HepG2 (cell line): ENCODE results near the gene RPS6KB1. TPM values are rescaled to one million over a fixed set of nuclear protein-coding genes. Genes with fewer than 3 reads are reported as not detected.

Experiments used
- ARID5B ChIP-seq: IDR thresholded peaks from 2 replicates; pipeline ENCODE4 v1.4.0; 2020; ENCODE audit warnings: mild to moderate bottlenecking, missing genetic modification reagents
- ATF1 ChIP-seq: IDR thresholded peaks from 2 replicates; pipeline ENCODE4 v1.6.1; 2016; ENCODE audit warnings: mild to moderate bottlenecking, control low read depth
- EEA1 ChIP-seq: sonication (generic); formaldehyde crosslinking; IDR thresholded peaks from 2 replicates; pipeline ENCODE4 v1.5.1; 2020; ENCODE audit warnings: mild to moderate bottlenecking, missing genetic modification reagents, borderline replicate concordance
- FLYWCH1 ChIP-seq: sonication (generic); formaldehyde crosslinking; IDR thresholded peaks from 2 replicates; pipeline ENCODE4 v1.8.1; 2023; ENCODE audit warnings: mild to moderate bottlenecking, missing genetic modification reagents
- FOXK1 ChIP-seq: sonication (generic); formaldehyde crosslinking; IDR thresholded peaks from 2 replicates; pipeline ENCODE4 v1.4.0; 2020; ENCODE audit warnings: low read depth, missing genetic modification reagents, borderline replicate concordance
- FOXP4 ChIP-seq: sonication (generic); formaldehyde crosslinking; IDR thresholded peaks from 2 replicates; pipeline ENCODE4 v1.4.0; 2020; ENCODE audit warnings: missing genetic modification reagents
- IRX3 ChIP-seq: sonication (generic); formaldehyde crosslinking; IDR thresholded peaks from 2 replicates; pipeline ENCODE4 v1.8.1; 2023; ENCODE audit warnings: mild to moderate bottlenecking, low read depth, missing genetic modification reagents, borderline replicate concordance
- MEIS1 ChIP-seq: sonication (generic); formaldehyde crosslinking; IDR thresholded peaks from 2 replicates; pipeline ENCODE4 v1.9.0; 2021; ENCODE audit warnings: mild to moderate bottlenecking, missing genetic modification reagents, moderate library complexity, borderline replicate concordance
- MTERF4 ChIP-seq: sonication (generic); formaldehyde crosslinking; IDR thresholded peaks from 2 replicates; pipeline ENCODE4 v1.8.0; 2023; ENCODE audit warnings: mild to moderate bottlenecking, missing genetic modification reagents
- PHF8 ChIP-seq: sonication (generic); formaldehyde crosslinking; IDR thresholded peaks from 2 replicates; pipeline ENCODE4 v1.5.0; 2020; ENCODE audit warnings: missing genetic modification reagents
- POGZ ChIP-seq: sonication (generic); formaldehyde crosslinking; IDR thresholded peaks from 2 replicates; pipeline ENCODE4 v1.4.0; 2020; ENCODE audit warnings: mild to moderate bottlenecking, missing genetic modification reagents
- SNAPC2 ChIP-seq: sonication (generic); formaldehyde crosslinking; IDR thresholded peaks from 2 replicates; pipeline ENCODE4 v1.8.1; 2022; ENCODE audit warnings: mild to moderate bottlenecking, missing genetic modification reagents
- SRSF9 ChIP-seq: fragments of 200-400 bp; formaldehyde crosslinking; IDR thresholded peaks from 2 replicates; pipeline ENCODE4 v1.6.1; 2018; ENCODE audit warnings: borderline replicate concordance, mild to moderate bottlenecking, low read depth, low read length; ENCODE audit not compliant: insufficient read depth, poor library complexity, severe bottlenecking
- TBX3 ChIP-seq: fragments of 450-650 bp; IDR thresholded peaks from 2 replicates; pipeline ENCODE4 v1.6.1; 2017; ENCODE audit warnings: antibody characterized with exemption, mild to moderate bottlenecking, inconsistent platforms, borderline replicate concordance
- ZBTB1 ChIP-seq: sonication (generic); formaldehyde crosslinking; IDR thresholded peaks from 2 replicates; pipeline ENCODE4 v1.4.0; 2020; ENCODE audit warnings: missing genetic modification reagents, borderline replicate concordance
- ZBTB21 ChIP-seq: sonication (generic); formaldehyde crosslinking; IDR thresholded peaks from 2 replicates; pipeline ENCODE4 v1.4.0; 2020; ENCODE audit warnings: missing genetic modification reagents
- ZFP36L1 ChIP-seq: sonication (generic); formaldehyde crosslinking; IDR thresholded peaks from 2 replicates; pipeline ENCODE4 v1.8.0; 2022; ENCODE audit warnings: mild to moderate bottlenecking, missing genetic modification reagents, moderate library complexity
- ZFYVE20 ChIP-seq: sonication (generic); formaldehyde crosslinking; IDR thresholded peaks from 2 replicates; pipeline ENCODE4 v1.8.0; 2023; ENCODE audit warnings: low read depth, mild to moderate bottlenecking, moderate library complexity, missing genetic modification reagents, borderline replicate concordance
- ZNF205 ChIP-seq: IDR thresholded peaks from 2 replicates; pipeline ENCODE4 v1.6.1; 2018; ENCODE audit warnings: missing biosample characterization, missing genetic modification reagents
- ZNF225 ChIP-seq: sonication (generic); formaldehyde crosslinking; IDR thresholded peaks from 2 replicates; pipeline ENCODE4 v1.4.0; 2020; ENCODE audit warnings: mild to moderate bottlenecking, missing genetic modification reagents
- ZNF34 ChIP-seq: sonication (generic); formaldehyde crosslinking; IDR thresholded peaks from 2 replicates; pipeline ENCODE4 v1.4.0; 2020; ENCODE audit warnings: mild to moderate bottlenecking, missing genetic modification reagents, borderline replicate concordance
- ZNF772 ChIP-seq: sonication (generic); formaldehyde crosslinking; IDR thresholded peaks from 2 replicates; pipeline ENCODE4 v1.5.0; 2020; ENCODE audit warnings: mild to moderate bottlenecking, missing genetic modification reagents
- ZNF879 ChIP-seq: sonication (generic); formaldehyde crosslinking; IDR thresholded peaks from 2 replicates; pipeline ENCODE4 v1.8.1; 2023; ENCODE audit warnings: missing genetic modification reagents
- polyA plus RNA-seq, 8 experiments: library from polyadenylated mRNA; depleted of rRNA in 3 of 8; stranded (reverse) in 7 of 8; unstranded in 1 of 8; fragments of >200 nt; fragmentation: Illumina TruSeq in 4 of 8; extraction: Trizol in 4 of 8; gene quantifications; 2 replicates each; pipeline versions ENCODE4 v1.2.1 to v1.2.3, GENCODE V29; 2011 to 2016; ENCODE audit warnings: low read depth in 4 of 8, missing spikeins in 1 of 8, mixed read lengths in 1 of 8; ENCODE audit not compliant: insufficient read depth in 1 of 8
- total RNA-seq, 5 experiments: library from RNA; depleted of rRNA; stranded (reverse); fragments of >200 nt; fragmentation: Illumina TruSeq; extraction: Trizol; gene quantifications; 2 replicates each; pipeline ENCODE4 v1.2.3, GENCODE V29; 2016; ENCODE audit warnings: low read depth in 1 of 5

The RPS6KB1 gene
- total and polyA plus RNA-seq, 2 of the 13 experiments (the other 11 are each of a cell fraction or from before 2014, with no cell fraction given): 16.5 to 42.2 TPM

GRCh38 chr17:59845595-59846393 is 47.1 kb upstream of the RPS6KB1 start (continued):
- TF ChIP-seq SNAPC2: no peak
- TF ChIP-seq FOXP4 (CRISPR knock-in tag): peak; percentile 59
- TF ChIP-seq ZNF205: peak; percentile 55; the same call in 1 of the 2 replicates
- TF ChIP-seq POGZ: no peak
- TF ChIP-seq ZNF225 (CRISPR knock-in tag): no peak
- TF ChIP-seq FOXK1 (CRISPR knock-in tag): peak; percentile 63; the same call in 1 of the 2 replicates
- TF ChIP-seq ARID5B (CRISPR knock-in tag): peak; percentile 73
- no peak for TF ChIP-seq FLYWCH1 (CRISPR knock-in tag)
- no peak for TF ChIP-seq SRSF9
- TF ChIP-seq ZNF772 (CRISPR knock-in tag): no peak
- 0 out of 2 replicates have a peak, but pooled peaks have one; percentile 19 for TF ChIP-seq ZFP36L1 (CRISPR knock-in tag)
- no peak; the same call in 1 of the 2 replicates for TF ChIP-seq MEIS1 (CRISPR knock-in tag)
- peak; percentile 9; the same call in 1 of the 2 replicates for TF ChIP-seq PHF8
- TF ChIP-seq MTERF4 (CRISPR knock-in tag): no peak
- no peak for TF ChIP-seq ZFYVE20
- no peak for TF ChIP-seq ZNF879
- TF ChIP-seq ZNF34 (CRISPR knock-in tag): no peak
- TF ChIP-seq ZBTB21 (CRISPR knock-in tag): no peak
- no peak for TF ChIP-seq IRX3
- TF ChIP-seq ATF1 (CRISPR knock-in tag): no peak
- TF ChIP-seq TBX3: peak; percentile 72; the same call in 1 of the 2 replicates
- no peak for TF ChIP-seq EEA1 (CRISPR knock-in tag)
- no peak; the same call in 1 of the 2 replicates for TF ChIP-seq ZBTB1
